ENCODE measurements around the gene RELA. TPM values are rescaled to one million over a fixed set of nuclear protein-coding genes. Genes with fewer than 3 reads are reported as not detected.

RELA gene
- polyA plus RNA-seq, 2 of the 4 experiments (the other 2 are of a cell fraction), result 28.9 to 55.1 TPM

DNA sequence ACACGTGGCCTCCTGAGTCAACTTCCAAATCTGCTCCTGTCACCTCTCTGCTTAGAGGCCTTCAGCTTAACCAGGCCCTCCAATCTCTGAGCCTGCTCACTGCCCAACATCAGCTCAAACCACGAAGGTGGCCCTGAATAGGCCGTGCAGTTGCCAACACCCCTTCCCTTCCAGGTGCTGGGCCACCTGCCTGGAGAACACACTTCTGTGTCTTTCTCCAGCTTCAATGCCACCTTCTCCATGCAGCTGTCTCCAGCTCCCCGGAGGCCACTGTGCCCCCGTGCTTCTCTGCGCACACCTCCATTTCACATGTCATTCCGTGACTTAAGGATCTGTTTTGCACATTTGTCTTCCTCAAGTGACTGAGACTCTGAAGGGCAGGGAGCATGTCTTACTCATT lies 5.3 kb downstream of the RELA start:
- no peak overlapping the region for H3K4me2 ChIP-seq
- FAIRE-seq (no peak), DNase-seq (ENCODE audit: low read depth in 1 of 2, low spot score in 1 of 2) (no peak), ATAC-seq (no peak)
- no peak overlapping the region for H3K27ac ChIP-seq
- no peak overlapping the region for H3K4me3 ChIP-seq
- WGBS (ENCODE audit: missing lambda C conversion rate), result 100% methylated on average over 7 of the region's 7 CpGs
- no peaks in the 10 kb centered on the region for H3K9me3 ChIP-seq
- ChIA-PET CTCF (interaction anchor here (0.5 to 2.3 kb wide), 3 partner anchors 31 to 54 kb away, joined by 3 to 11 read pairs (median 3); no protein-coding TSS in a partner anchor), POLR2A (no interaction called here)
- peaks cover 15% of the 10 kb centered on the region for H3K4me1 ChIP-seq
- TF ChIP-seq, protein P1, sequence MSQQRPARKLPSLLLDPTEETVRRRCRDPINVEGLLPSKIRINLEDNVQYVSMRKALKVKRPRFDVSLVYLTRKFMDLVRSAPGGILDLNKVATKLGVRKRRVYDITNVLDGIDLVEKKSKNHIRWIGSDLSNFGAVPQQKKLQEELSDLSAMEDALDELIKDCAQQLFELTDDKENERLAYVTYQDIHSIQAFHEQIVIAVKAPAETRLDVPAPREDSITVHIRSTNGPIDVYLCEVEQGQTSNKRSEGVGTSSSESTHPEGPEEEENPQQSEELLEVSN (IDR thresholded peaks at IDR 0.05; ENCODE audit: borderline replicate concordance, low read depth), result no peak
- TF ChIP-seq JUN (IDR thresholded peaks at IDR 0.05) (no peak), JUNB (IDR thresholded peaks at IDR 0.05) (no peak), SREBF2 (IDR thresholded peaks at IDR 0.05) (no peak), CEBPB (IDR thresholded peaks at IDR 0.05) (no peak), CHD4 (IDR thresholded peaks at IDR 0.05; ENCODE audit: borderline replicate concordance) (no peak), EHF (CRISPR knock-in tag; IDR thresholded peaks at IDR 0.05) (no peak), HOXB5 (CRISPR knock-in tag; IDR thresholded peaks at IDR 0.05) (no peak), RCOR1 (IDR thresholded peaks at IDR 0.05; ENCODE audit: low read depth, low read length) (no peak), FOSB (CRISPR knock-in tag; IDR thresholded peaks at IDR 0.05) (no peak), KDM5A (IDR thresholded peaks at IDR 0.05) (no peak), HEYL (CRISPR knock-in tag; IDR thresholded peaks at IDR 0.05) (no peak)
- TF ChIP-seq, protein P2, sequence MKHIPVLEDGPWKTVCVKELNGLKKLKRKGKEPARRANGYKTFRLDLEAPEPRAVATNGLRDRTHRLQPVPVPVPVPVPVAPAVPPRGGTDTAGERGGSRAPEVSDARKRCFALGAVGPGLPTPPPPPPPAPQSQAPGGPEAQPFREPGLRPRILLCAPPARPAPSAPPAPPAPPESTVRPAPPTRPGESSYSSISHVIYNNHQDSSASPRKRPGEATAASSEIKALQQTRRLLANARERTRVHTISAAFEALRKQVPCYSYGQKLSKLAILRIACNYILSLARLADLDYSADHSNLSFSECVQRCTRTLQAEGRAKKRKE (CRISPR knock-in tag; IDR thresholded peaks at IDR 0.05; ENCODE audit: low read depth), result no peak
- TF ChIP-seq, protein P3, sequence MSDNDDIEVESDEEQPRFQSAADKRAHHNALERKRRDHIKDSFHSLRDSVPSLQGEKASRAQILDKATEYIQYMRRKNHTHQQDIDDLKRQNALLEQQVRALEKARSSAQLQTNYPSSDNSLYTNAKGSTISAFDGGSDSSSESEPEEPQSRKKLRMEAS (IDR thresholded peaks at IDR 0.05), result no peak
- TF ChIP-seq, protein P4, sequence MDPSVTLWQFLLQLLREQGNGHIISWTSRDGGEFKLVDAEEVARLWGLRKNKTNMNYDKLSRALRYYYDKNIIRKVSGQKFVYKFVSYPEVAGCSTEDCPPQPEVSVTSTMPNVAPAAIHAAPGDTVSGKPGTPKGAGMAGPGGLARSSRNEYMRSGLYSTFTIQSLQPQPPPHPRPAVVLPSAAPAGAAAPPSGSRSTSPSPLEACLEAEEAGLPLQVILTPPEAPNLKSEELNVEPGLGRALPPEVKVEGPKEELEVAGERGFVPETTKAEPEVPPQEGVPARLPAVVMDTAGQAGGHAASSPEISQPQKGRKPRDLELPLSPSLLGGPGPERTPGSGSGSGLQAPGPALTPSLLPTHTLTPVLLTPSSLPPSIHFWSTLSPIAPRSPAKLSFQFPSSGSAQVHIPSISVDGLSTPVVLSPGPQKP (IDR thresholded peaks at IDR 0.05; ENCODE audit: low read depth, low read length), result no peak
- TF ChIP-seq, protein P5, sequence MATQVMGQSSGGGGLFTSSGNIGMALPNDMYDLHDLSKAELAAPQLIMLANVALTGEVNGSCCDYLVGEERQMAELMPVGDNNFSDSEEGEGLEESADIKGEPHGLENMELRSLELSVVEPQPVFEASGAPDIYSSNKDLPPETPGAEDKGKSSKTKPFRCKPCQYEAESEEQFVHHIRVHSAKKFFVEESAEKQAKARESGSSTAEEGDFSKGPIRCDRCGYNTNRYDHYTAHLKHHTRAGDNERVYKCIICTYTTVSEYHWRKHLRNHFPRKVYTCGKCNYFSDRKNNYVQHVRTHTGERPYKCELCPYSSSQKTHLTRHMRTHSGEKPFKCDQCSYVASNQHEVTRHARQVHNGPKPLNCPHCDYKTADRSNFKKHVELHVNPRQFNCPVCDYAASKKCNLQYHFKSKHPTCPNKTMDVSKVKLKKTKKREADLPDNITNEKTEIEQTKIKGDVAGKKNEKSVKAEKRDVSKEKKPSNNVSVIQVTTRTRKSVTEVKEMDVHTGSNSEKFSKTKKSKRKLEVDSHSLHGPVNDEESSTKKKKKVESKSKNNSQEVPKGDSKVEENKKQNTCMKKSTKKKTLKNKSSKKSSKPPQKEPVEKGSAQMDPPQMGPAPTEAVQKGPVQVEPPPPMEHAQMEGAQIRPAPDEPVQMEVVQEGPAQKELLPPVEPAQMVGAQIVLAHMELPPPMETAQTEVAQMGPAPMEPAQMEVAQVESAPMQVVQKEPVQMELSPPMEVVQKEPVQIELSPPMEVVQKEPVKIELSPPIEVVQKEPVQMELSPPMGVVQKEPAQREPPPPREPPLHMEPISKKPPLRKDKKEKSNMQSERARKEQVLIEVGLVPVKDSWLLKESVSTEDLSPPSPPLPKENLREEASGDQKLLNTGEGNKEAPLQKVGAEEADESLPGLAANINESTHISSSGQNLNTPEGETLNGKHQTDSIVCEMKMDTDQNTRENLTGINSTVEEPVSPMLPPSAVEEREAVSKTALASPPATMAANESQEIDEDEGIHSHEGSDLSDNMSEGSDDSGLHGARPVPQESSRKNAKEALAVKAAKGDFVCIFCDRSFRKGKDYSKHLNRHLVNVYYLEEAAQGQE (IDR thresholded peaks at IDR 0.05), result no peak

DNA sequence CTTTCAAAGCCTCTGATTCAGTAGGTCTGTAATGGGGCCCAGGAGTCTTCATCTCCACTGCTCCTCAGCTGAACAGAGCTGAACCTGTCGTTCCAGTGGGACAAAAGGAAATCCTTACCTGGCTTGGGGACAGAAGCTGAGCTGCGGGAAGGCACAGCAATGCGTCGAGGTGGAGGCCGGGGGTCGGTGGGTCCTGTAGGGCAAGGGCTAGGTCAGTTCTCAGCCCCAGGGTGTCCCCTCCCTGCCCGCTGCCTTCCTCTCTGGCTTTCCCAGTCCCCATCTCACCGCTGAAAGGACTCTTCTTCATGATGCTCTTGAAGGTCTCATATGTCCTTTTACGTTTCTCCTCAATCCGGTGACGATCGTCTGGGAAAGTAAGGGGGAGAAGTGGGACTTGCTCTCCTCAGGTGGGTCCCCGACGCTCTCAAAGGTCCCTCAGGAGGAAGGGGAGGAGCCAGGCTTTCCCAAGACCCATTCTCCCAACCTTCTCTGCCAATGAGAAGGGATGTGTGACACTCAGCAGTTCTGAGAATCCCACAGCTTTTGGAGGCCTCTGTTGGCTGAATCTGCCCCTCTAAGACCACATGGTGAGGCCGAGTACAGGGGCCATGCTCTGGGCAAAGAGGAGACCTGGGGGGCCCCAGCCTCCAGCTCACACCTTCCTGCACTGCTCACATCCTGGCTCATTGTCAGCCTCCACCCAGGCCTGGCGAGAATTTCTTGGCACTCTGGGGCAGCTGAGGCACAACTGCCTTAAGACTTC lies 7.0 kb downstream of the RELA start:
- Histone ChIP-seq H3K4me2 (no peak overlapping the region), H3K9me3 (no peaks in the 10 kb centered on the region), H3K4me1 (peaks cover 17% of the 10 kb centered on the region), H3K4me3 (no peak overlapping the region), H3K27ac (no peak overlapping the region)
- POLR2A ChIA-PET, result no interaction called here
- CTCF ChIA-PET, result interaction anchor here (0.8 to 3.2 kb wide), 2 partner anchors 7 to 123 kb away, joined by 3 to 12 read pairs; partner anchors contain the start of gene RELA
- no peak for DNase-seq (ENCODE audit: low read depth in 1 of 2, low spot score in 1 of 2)
- ATAC-seq, result no peak
- no peak for FAIRE-seq
- WGBS (ENCODE audit: missing lambda C conversion rate), result 92% methylated on average over 16 of the region's 16 CpGs
- TF ChIP-seq FOXS1 (CRISPR knock-in tag; IDR thresholded peaks at IDR 0.05), result no peak
- TF ChIP-seq, protein P3 (IDR thresholded peaks at IDR 0.05), result no peak
- TF ChIP-seq, protein P1 (IDR thresholded peaks at IDR 0.05; ENCODE audit: borderline replicate concordance, low read depth), result no peak
- TF ChIP-seq JUN (IDR thresholded peaks at IDR 0.05), result no peak
- TF ChIP-seq ESRRA (IDR thresholded peaks at IDR 0.05; ENCODE audit: borderline replicate concordance, low read length), result no peak
- no peak for TF ChIP-seq ZNF302 (CRISPR knock-in tag; IDR thresholded peaks at IDR 0.05)
- TF ChIP-seq, protein P6, sequence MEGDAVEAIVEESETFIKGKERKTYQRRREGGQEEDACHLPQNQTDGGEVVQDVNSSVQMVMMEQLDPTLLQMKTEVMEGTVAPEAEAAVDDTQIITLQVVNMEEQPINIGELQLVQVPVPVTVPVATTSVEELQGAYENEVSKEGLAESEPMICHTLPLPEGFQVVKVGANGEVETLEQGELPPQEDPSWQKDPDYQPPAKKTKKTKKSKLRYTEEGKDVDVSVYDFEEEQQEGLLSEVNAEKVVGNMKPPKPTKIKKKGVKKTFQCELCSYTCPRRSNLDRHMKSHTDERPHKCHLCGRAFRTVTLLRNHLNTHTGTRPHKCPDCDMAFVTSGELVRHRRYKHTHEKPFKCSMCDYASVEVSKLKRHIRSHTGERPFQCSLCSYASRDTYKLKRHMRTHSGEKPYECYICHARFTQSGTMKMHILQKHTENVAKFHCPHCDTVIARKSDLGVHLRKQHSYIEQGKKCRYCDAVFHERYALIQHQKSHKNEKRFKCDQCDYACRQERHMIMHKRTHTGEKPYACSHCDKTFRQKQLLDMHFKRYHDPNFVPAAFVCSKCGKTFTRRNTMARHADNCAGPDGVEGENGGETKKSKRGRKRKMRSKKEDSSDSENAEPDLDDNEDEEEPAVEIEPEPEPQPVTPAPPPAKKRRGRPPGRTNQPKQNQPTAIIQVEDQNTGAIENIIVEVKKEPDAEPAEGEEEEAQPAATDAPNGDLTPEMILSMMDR (IDR thresholded peaks at IDR 0.05), result no peak
- no peak for TF ChIP-seq CHD4 (IDR thresholded peaks at IDR 0.05; ENCODE audit: borderline replicate concordance)
- no peak for TF ChIP-seq NR3C1 (IDR thresholded peaks at IDR 0.05)
- TF ChIP-seq MAFK (IDR thresholded peaks at IDR 0.05; ENCODE audit: partially characterized antibody), result no peak
- no peak for TF ChIP-seq TFCP2L1 (CRISPR knock-in tag; IDR thresholded peaks at IDR 0.05)
- no peak for TF ChIP-seq HEYL (CRISPR knock-in tag; IDR thresholded peaks at IDR 0.05)
